Stimulated activated CD8-positive, alpha-beta memory T cell treated with anti-CD3 and anti-CD28 coated beads, Interleukin-7, amount 100 ng/mL, for 1 hour (primary cell): ENCODE results near the gene MBTPS2.
"Not testable (repeated sequence)": the region's sequence is repeated elsewhere in the genome, so short reads cannot be mapped to it uniquely, and the experiment has no call there.

ENCODE experiments used
- DNase-seq, 2 donors: peaks; one replicate each; pipeline ENCODE4 v3.0.0-alpha.2; 2020; ENCODE audit warnings: low read depth in 2 of 2

The MBTPS2 gene

GRCh38 chrX:21856504-21856903, 17.1 kb downstream of the MBTPS2 start:
- DNase-seq = no peak

DNA sequence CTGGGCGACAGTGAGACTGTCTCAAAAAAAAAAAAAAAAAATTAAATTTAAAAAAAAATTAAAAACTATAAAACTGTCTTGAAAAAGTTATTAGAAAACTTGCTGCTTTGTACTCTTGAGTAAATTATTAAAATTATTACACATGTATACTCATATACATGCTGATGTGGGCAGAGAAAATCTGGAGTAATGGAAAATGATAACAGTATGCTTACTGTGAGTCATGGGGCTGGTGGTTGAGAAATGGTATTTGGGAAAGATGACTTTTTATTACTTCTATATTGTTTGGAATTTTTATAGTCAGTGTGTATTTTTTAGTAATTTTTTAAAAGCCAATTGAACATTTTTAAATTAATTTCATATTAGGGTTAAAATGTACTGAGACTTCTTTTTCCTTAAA, 23.8 kb downstream of the MBTPS2 start:
- no peak for DNase-seq

- DNase-seq = no peak
Observed at GRCh38 chrX:21865436-21865835, 26.0 kb downstream of the MBTPS2 start.

- no peak for DNase-seq
Observed at GRCh38 chrX:21870494-21870893, 31.1 kb downstream of the MBTPS2 start.

- no peak for DNase-seq
Observed at GRCh38 chrX:21873063-21873775, 33.8 kb downstream of the MBTPS2 start.

GRCh38 chrX:21874182-21874581, 34.8 kb downstream of the MBTPS2 start:
- DNase-seq = not testable (repeated sequence)

DNA sequence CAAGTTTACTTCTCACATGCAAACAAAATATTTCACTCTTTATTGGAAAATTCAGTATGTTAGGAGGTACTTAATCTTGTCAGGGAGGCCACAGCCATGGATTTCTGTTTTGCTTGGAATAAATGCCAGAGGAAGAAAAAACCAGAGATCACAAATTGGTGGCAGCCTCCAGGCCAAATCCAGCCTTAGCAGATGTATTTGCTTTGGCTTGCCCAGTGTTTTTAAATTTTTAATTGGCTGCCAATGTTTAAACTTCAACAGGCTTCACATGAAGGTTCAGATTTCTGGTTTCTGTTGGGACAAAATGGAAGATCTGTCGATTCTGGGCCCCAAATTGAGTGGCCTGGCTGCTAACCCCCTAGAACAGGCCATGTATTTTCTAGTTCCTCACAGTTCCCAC, 35.6 kb downstream of the MBTPS2 start:
- DNase-seq = no peak

DNA sequence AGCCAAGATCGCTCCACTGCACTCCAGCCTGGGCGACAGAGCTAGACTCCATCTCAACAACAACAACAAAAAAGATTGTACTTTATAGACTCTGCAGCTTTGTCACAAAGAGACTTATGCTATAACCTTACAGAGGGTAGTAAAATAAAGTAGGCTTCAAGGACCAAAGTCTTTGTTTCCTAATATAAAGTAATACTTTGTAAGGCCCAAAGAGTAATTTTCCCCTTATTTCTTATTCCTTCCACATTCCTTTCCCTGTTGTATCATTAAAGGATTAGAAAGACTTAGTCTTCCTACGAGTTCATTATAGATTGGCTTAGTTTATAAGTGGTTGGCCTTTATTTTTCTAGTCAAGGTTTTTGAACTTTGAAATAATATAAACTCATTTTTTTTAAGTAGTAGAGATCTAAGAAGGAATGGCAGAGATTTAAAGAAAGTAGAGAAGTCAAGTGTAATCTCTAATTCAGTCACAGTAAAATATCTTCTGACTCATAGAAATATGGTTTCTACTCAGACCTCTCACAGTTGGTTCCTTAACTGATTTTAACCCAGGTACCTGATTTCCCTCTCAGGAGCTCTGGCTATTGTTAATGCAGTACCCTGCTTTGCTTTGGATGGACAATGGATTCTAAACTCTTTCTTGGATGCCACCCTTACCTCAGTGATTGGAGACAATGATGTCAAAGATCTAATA, 42.6 kb downstream of the MBTPS2 start:
- no peak for DNase-seq

- no peak for DNase-seq
Observed at GRCh38 chrX:21883258-21883657, 43.8 kb downstream of the MBTPS2 start.

DNA sequence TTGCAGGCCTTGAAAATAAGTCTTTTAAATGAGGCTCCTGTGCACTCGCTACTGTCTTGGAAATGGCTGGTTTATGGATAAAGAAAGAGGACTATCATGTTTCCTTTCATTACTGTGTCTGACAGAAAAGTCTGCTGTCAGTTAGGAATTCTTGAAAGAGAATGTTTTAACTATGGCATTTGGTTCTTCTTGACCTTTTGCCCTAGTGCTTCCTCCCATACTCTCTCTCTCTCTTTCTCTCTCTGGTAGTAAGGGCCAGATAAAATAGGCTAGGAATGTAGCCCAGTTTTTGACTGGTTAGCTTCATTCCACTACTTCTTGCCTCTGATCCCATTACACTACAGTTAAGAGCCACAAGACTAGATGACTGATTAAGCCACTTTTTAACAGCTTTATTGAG, 46.2 kb downstream of the MBTPS2 start:
- DNase-seq = no peak

DNA sequence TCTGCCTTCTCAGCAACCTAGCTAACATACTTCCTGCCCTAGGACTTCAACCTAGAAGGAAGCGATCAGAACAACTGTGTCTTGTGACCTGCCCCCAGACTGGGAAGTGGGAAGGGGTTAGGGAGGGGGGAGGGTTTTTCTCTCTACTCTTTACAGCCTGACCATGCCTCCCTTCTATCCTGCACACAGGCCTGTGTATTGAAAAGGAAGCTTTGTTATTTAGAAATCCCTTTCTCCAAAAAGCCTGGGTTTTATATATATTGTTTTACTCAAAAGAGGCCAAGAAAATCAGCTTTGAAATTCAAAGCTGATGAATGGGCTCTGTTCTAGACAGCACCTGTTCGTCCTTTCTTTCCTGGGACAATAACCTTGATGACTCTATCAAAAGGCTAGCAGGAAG, 65.9 kb downstream of the MBTPS2 start:
- DNase-seq = no peak

DNA sequence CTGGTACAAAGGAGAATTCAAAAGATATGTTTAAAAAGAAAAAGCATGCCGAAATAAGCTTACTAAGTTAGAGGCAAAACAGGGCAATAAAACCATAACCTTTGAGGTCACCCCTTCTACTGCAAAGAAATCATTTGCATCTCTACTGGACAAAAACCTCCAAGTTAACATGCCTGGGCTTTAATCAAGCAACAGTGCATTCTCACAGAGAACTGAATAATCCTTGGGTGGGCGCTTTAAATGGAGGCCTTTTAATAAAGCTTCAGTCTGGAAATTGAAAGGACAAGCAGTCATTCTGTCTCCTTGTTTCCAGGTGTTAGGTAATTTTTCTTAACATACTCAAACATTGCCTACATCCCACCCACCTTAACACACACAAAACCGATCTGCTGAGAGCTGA, 66.5 kb downstream of the MBTPS2 start:
- no peak for DNase-seq

- DNase-seq = no peak
Observed at GRCh38 chrX:21907260-21907659, 67.8 kb downstream of the MBTPS2 start.

- DNase-seq = no peak
Observed at GRCh38 chrX:21911481-21911880, 72.1 kb downstream of the MBTPS2 start.

- no peak for DNase-seq
Observed at GRCh38 chrX:21912220-21912619, 72.8 kb downstream of the MBTPS2 start.

GRCh38 chrX:21912989-21913388, 73.6 kb downstream of the MBTPS2 start:
- DNase-seq = no peak

DNA sequence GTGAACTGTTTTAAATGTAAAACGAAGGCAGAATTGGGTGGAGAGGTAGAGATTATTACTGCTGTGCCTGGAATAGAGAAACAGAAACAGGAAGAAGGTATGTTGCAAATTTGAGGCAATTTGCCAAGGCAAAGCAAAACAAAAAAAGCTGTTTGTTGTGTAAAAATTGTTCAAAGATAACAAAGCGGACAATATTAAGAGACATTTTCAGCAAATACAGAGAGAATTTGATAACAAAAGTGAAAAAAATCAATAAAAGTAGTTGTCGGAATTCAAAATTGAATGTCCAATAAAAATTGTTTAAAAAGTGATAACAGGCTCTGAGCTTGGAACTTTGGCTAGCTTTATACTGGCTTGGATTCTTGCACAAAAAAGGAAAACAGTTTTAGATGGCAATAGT, 86.7 kb downstream of the MBTPS2 start:
- DNase-seq = no peak

DNA sequence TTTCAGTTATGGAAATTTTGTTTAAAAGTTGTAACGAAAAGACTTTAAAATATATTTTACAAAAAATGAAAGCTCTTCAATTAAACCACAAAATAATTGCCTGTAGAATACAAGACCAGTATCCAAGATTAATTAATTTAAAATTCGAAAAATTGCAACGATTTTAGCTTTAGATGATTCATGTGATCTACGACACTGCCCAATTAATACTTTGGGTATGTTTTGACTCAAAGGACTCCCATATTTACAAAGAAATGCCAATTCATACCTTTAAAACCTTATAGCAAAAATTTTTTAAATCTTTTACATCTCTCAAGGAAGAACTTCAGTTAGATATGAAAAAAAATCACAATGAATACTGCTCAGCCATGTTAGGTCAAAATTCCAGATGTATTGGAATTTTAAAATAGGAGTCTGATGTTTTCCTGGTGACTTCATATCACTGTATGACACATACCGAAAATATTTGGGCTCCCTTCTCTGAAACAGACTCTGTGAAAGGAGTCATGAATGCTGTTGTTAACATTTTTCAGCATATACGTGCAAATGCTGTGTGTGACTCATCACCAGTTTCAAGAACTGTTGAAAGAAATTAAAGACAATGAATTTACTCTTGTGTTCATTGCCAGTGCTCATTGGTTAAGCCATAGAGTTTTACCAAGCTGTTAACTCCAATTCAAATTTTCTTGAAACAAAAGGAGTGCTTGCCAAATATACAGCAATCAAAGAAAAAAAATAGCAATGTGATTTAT, 87.3 kb downstream of the MBTPS2 start:
- no peak for DNase-seq

- DNase-seq = no peak
Observed at GRCh38 chrX:21929209-21929608, 89.8 kb downstream of the MBTPS2 start.

DNA sequence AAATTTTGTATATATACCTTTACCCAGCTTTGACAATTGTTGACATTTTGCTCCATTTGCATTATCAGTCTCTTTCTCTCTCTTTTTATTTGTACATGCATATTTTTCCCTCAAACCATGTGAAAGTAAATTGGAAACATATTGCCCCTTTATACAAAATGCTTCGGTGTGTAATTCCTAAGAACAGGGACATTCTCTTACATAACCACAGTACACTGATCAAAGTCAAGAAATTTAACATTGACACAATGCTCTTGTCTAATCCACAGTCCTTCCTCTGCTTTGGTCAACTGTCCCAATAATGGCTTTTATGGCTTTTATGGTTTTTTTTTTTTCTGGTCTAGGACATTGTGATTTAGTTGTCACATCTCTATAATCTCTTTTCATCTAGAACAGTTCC, 91.6 kb downstream of the MBTPS2 start:
- no peak for DNase-seq

DNA sequence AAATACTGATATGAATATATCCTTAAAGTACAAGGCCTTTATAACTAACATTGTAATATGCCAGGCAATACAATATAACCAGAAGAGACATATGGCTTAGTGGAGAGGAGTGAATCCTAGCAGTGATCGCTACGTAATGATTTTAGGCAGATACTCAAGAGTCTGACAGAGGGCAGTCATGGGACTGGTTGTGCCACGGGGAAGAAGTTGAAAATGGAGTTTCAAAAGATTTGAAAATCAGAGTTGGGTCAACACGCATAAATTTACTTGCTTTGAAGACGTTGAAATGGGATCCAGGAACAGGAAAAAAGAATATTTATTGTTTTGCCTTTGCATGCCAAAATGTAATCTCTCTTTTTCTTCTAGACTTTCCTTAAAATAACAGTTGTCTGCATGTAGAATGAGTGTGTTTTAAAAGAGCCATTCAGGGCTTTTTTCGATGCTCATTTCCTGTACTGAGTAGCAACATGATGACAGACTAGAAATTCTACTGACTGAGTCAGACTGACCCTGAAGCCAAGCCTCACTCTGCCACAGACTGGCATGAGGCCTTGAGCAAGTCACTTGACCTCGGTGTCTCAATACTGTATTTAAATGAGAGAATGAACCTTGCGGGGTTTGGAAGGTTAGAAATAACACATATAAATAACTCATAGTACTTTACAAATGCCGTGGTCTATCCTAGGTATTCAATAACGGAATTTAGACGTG, 93.0 kb downstream of the MBTPS2 start:
- no peak for DNase-seq

- DNase-seq = no peak
Observed at GRCh38 chrX:21933077-21933476, 93.7 kb downstream of the MBTPS2 start.
